HG03342 (cell line): ENCODE measurements around the gene ZFP82.

Experiments
- ATAC-seq: cut with Tn5 transposase; IDR thresholded peaks from one replicate; pipeline ENCODE4 v1.9.1; 2021; ENCODE audit warnings: mild to moderate bottlenecking, moderate library complexity; ENCODE audit not compliant: unreplicated experiment

The ZFP82 gene

GRCh38 chr19:36373638-36374156 is 44.7 kb downstream of the ZFP82 start:
- ATAC-seq: no peak

DNA sequence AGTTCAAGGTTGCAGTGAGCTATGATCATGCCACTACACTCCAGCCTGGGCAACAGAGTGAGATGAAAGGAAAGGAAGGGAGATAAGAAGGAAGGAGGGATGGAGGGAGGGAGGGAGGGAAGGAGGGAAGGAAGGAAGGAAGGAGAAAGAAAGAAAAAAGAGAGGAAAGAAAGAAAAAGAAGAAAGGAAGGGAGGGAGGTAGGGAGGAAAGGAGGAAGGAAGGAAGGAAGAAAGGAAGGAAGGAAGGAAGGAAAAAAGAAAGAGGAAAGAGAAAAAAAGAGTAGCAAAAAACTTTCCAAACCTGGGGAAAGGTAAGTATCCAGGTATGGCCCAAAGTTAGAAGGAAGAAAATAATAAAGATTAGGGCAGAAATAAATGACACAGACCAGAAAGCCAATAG is 46.6 kb downstream of the ZFP82 start:
- ATAC-seq: no peak

DNA sequence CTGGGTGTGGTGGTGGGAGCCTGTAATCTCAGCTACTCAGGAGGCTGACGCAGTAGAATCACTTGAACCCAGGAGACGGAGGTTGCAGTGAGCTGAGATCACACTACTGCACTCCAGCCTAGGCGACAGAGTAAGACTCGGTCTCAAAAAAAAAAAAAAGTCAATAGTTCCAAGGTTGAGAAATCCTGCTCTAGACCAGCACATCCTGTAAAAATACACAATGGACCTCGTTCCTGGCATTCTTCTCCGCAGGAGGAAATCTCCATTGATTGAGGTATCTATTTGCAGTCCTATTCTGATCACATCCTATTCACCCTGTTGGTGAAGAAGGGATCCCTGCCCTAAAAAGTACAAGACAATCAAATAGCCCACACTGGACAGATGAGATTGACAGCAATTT is 54.6 kb downstream of the ZFP82 start:
- no peak for ATAC-seq
